Muscle layer of duodenum (tissue), 2 donors: Measurements from ENCODE around the gene TRNT1.

Experiments used
- H3K27ac ChIP-seq: one replicate; pipeline ENCODE4 v1.7.0; 2013; ENCODE audit warnings: mild to moderate bottlenecking, low read length
- H3K27me3 ChIP-seq: one replicate; pipeline ENCODE4 v1.7.0; 2013; ENCODE audit warnings: low read depth, mild to moderate bottlenecking, control low read depth, low read length
- H3K36me3 ChIP-seq, 2 donors: one replicate each; pipeline ENCODE4 v1.7.0; 2013; ENCODE audit warnings: low read length in 2 of 2, control low read depth in 1 of 2, mild to moderate bottlenecking in 1 of 2; ENCODE audit not compliant: insufficient read depth in 2 of 2, control insufficient read depth in 1 of 2
- H3K4me1 ChIP-seq, 2 donors: one replicate each; pipeline ENCODE4 v1.7.0; 2013; ENCODE audit warnings: low read length in 2 of 2, mild to moderate bottlenecking in 2 of 2, control low read depth in 1 of 2, moderate library complexity in 1 of 2; ENCODE audit not compliant: insufficient read depth in 2 of 2, control insufficient read depth in 1 of 2
- H3K4me3 ChIP-seq, 2 donors: one replicate each; pipeline ENCODE4 v1.7.0; 2013; ENCODE audit warnings: low read length in 2 of 2, low read depth in 1 of 2, mild to moderate bottlenecking in 1 of 2
- H3K9me3 ChIP-seq, 2 donors: one replicate each; pipeline ENCODE4 v1.7.0; 2013; ENCODE audit warnings: low read length in 2 of 2, control low read depth in 1 of 2, mild to moderate bottlenecking in 1 of 2; ENCODE audit not compliant: control insufficient read depth in 1 of 2
- donor health status: healthy.

Gene TRNT1

GRCh38 chr3:3097958-3098357 is 28.8 kb upstream of the TRNT1 start:
- Histone ChIP-seq H3K4me3 (no peak overlapping the region), H3K36me3 (no peaks in the 10 kb centered on the region), H3K27ac (no peak overlapping the region), H3K4me1 (no peaks in the 10 kb centered on the region), H3K9me3 (no peaks in the 10 kb centered on the region), H3K27me3 (no peaks in the 10 kb centered on the region)

DNA sequence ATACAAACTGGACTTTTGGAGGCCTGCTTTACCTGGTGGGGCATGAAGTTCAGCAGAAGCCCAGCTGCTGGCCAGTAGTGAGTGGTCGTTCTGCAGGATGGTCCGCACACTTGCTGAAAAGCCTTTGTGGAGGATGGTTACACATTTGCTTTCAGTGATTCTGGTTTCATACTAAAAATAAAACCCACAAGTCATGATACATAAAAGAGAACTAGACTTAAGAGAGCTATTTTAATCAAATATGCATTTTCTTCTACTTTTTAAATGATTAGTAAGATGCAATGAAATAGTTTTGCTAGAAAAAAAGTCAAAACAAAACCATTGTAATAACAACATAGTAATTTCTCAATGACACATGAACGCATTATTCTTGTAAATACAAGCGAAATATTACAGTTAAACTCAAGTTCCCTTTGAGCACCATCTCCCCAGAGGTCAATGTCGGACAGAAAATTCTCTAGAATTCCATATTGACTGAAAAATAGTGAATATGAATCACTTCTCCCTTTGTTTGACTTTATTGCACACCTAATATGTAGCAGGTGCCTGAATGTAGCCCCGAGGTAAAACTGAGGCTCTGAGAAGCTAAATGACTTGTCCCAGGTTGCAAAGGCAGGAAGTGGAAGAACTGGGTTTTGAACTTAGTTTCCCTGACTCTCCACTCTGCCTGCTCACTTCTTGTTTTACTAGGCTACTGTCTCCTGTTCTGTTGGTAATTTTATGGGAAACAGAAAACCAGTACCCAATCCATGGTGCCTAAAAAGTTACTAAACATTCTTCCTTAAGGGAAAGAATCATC is 24.9 kb upstream of the TRNT1 start:
- Histone ChIP-seq H3K9me3 (no peaks in the 10 kb centered on the region), H3K27me3 (no peaks in the 10 kb centered on the region), H3K4me3 (no peak overlapping the region), H3K27ac (no peak overlapping the region), H3K4me1 (no peaks in the 10 kb centered on the region), H3K36me3 (no peaks in the 10 kb centered on the region)

- Histone ChIP-seq H3K36me3 (no peaks in the 10 kb centered on the region), H3K27ac (no peak overlapping the region), H3K27me3 (no peaks in the 10 kb centered on the region), H3K4me3 (no peak overlapping the region), H3K9me3 (no peaks in the 10 kb centered on the region), H3K4me1 (no peaks in the 10 kb centered on the region)
These were observed 24.0 kb upstream of the TRNT1 start for GRCh38 chr3:3102751-3103150.

DNA sequence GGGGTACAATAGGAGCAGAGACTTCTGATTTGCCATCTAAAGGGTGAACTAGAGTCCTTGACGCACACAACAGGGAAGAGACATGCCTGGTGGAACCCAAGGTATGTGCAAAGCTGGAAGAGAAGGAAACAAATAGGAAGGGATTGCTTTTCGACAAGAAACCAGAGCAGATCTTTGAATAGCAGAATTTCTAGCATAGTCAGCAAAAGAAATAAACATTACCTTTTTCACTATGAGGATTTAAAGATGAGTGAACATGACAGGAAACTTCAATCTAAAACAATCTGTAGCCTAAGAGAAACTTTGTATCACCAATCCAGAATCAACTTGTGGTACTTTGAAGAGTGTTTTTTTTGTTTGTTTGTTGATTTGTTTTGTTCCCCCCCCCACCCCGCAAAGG is 21.5 kb upstream of the TRNT1 start:
- Histone ChIP-seq H3K4me3 (no peak overlapping the region), H3K36me3 (no peaks in the 10 kb centered on the region), H3K9me3 (no peaks in the 10 kb centered on the region), H3K27ac (no peak overlapping the region), H3K27me3 (no peaks in the 10 kb centered on the region), H3K4me1 (no peaks in the 10 kb centered on the region)

GRCh38 chr3:3105815-3106214 is 20.9 kb upstream of the TRNT1 start:
- no peaks in the 10 kb centered on the region for H3K27me3 ChIP-seq
- H3K27ac ChIP-seq, result no peak overlapping the region
- no peaks in the 10 kb centered on the region for H3K4me1 ChIP-seq
- no peak overlapping the region for H3K4me3 ChIP-seq
- no peaks in the 10 kb centered on the region for H3K9me3 ChIP-seq
- H3K36me3 ChIP-seq, result no peaks in the 10 kb centered on the region

DNA sequence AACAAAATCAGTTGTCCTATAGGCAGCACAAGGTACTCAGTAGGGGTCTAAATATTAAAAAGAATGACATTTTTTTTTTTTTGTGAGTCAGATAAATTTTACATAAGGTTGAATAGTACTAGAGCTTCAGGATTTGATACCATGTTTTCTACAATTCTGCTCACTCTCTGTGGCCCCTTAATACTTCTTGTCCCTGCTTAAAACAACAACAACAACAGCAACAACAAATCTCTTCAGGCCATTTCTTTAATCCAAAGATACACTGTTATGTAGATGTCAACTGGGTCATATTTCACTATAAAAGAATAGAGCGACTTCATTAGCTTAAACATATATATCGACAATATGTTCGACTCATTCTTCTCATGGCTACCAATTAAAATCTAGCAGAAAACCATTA is 19.6 kb upstream of the TRNT1 start:
- H3K27ac ChIP-seq, result no peak overlapping the region
- H3K9me3 ChIP-seq, result no peaks in the 10 kb centered on the region
- no peaks in the 10 kb centered on the region for H3K36me3 ChIP-seq
- no peaks in the 10 kb centered on the region for H3K27me3 ChIP-seq
- no peaks in the 10 kb centered on the region for H3K4me1 ChIP-seq
- no peak overlapping the region for H3K4me3 ChIP-seq

DNA sequence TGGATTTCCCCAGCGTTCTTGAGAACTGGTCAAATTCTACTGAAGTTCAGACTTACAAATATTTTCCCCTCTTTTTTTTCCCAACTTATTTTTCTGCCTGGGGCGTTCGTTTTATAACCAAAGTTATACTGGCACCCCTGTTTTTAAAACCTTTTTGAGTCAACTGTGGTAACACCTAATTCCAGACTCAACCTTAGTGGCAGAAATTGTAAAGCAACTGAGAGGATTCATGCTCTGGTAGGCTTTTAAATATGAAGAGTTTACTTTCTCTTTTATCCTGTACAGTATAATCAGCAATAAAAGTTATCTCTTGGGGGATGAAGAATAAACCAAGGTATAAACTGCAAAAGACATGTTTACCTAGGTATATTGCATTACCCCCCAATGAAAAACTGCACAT is 18.9 kb upstream of the TRNT1 start:
- Histone ChIP-seq H3K4me3 (no peak overlapping the region), H3K9me3 (no peaks in the 10 kb centered on the region), H3K27ac (no peak overlapping the region), H3K36me3 (no peaks in the 10 kb centered on the region), H3K4me1 (no peaks in the 10 kb centered on the region), H3K27me3 (no peaks in the 10 kb centered on the region)

GRCh38 chr3:3109407-3110298 is 17.1 kb upstream of the TRNT1 start:
- H3K27ac ChIP-seq, result no peak overlapping the region

GRCh38 chr3:3110299-3110630 is 16.5 kb upstream of the TRNT1 start, which contains the start of gene IL5RA:
TSS of gene IL5RA (minus strand) at chr3:3110374. CDS start at chr3:3104984, 5,390 bp downstream.
- Histone ChIP-seq H3K36me3 (no peaks in the 10 kb centered on the region), H3K4me3 (peak within 1 kb of the TSS in 1 of 2 donors; percentile 1), H3K27ac (no peak within 1 kb of the TSS), H3K4me1 (no peaks in the 10 kb centered on the region), H3K9me3 (no peaks in the 10 kb centered on the region), H3K27me3 (no peaks in the 10 kb centered on the region)

More at GRCh38 chr3:3109407-3110298, 17.1 kb upstream of the TRNT1 start:
- no peaks in the 10 kb centered on the region for H3K36me3 ChIP-seq
- H3K4me1 ChIP-seq, result no peaks in the 10 kb centered on the region
- no peaks in the 10 kb centered on the region for H3K9me3 ChIP-seq
- no peaks in the 10 kb centered on the region for H3K27me3 ChIP-seq
- H3K4me3 ChIP-seq, result peak overlapping the region in 1 of 2 donors; percentile 1

GRCh38 chr3:3110749-3111361 is 15.9 kb upstream of the TRNT1 start:
- Histone ChIP-seq H3K27me3 (no peaks in the 10 kb centered on the region), H3K36me3 (no peaks in the 10 kb centered on the region), H3K4me3 (no peak overlapping the region), H3K9me3 (no peaks in the 10 kb centered on the region), H3K4me1 (no peaks in the 10 kb centered on the region), H3K27ac (no peak overlapping the region)

GRCh38 chr3:3113042-3113709 is 13.6 kb upstream of the TRNT1 start:
- Histone ChIP-seq H3K27me3 (no peaks in the 10 kb centered on the region), H3K9me3 (no peaks in the 10 kb centered on the region), H3K27ac (no peak overlapping the region), H3K36me3 (no peaks in the 10 kb centered on the region), H3K4me1 (no peaks in the 10 kb centered on the region), H3K4me3 (no peak overlapping the region)
